Stimulated activated CD4-positive, alpha-beta T cell treated with anti-CD3 and anti-CD28 coated beads, Interleukin-15, amount 100 ng/mL, for 48 hours (primary cell): ENCODE data around the gene KIF12.

ENCODE experiments used
- DNase-seq, 2 donors: peaks; one replicate each; pipeline ENCODE4 v3.0.0-alpha.2; 2020; ENCODE audit warnings: low read depth in 2 of 2

KIF12 gene

DNA sequence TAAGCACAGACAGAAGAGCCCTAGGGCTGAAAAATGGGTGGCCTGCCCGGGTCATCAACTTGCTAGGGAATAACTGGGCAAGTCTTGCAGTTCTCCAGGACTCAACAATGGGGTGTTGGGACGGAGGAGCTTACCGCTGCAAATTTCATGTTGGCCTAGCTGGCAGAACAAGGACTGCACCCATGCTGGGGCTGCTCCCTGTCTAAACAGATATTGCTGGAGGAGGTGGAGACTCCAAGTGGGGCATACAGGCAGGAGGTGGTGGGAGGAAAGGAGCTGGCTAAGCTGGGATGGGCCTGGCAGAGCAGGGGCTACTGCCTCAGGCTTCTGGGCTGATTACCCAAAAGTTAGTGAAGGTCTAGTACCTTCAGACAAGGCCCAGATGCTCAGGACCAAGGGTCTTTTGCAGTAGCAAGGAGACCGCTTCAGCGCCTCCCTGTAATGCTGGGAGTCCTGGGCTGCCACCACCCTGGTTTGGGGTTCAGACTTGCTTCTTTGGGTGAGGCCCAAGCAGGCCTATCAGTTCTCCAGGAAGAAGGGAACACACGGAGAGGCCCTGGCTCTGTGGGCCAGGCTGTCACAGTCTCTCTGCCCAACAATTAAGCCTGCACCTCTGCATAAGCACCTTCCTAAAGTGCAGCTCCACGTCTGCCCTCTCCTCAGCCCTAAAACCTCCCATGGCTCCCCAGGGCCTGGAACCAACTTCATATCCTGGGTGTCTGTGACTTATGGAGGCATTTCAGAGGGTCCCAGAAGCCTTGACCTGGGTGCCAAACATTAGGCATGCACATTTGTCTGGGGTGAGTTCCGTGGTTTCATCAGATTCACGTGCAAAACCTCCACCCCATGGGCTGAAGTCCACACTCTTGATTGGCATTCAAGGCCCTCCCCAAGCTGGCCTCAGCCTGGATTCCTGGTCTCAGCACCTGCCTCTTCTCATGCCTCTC is 24.2 kb upstream of the KIF12 start:
- DNase-seq, result no peak

DNA sequence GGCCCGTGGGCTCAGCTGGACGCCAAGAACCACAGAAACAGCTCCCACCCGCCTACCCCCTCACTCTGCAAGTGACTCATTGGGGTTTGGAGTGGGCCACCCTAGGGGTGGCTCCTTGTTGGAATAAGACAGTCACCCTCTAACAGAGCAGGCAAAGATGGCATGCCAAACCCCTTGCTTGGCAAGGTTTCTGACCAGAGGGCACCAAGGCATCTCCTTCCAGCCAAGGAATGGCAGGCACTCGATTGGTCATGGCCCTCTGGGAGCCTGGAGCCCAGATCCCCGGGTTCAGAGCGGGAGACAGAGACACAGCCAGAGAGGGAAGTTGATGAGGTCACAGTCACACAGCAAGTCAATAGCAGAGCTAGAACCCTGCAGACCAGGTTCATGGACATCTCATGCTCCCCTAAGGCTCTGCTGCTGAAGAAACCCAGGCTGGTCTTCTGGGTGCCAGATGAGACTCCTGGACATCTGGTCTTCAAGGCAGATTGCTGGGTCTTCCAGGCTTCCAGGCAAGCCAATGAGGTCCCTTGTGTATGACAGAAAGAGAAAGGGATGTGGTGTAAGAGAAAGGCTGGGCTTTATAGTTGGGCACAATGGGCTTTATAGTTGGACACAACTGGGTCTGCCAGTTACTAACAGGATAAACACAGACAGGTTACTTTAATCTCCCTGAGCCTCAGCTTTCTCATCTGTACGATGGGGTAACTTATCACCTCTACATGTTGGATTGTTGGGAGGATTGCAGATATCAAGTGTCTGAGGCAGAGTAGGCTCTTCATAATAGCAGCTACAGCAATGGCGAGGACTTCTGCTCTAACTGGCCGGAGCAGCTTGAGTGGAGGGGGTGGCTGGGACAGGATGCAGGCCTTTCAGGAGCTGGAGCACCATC is 23.3 kb upstream of the KIF12 start:
- no peak for DNase-seq

DNA sequence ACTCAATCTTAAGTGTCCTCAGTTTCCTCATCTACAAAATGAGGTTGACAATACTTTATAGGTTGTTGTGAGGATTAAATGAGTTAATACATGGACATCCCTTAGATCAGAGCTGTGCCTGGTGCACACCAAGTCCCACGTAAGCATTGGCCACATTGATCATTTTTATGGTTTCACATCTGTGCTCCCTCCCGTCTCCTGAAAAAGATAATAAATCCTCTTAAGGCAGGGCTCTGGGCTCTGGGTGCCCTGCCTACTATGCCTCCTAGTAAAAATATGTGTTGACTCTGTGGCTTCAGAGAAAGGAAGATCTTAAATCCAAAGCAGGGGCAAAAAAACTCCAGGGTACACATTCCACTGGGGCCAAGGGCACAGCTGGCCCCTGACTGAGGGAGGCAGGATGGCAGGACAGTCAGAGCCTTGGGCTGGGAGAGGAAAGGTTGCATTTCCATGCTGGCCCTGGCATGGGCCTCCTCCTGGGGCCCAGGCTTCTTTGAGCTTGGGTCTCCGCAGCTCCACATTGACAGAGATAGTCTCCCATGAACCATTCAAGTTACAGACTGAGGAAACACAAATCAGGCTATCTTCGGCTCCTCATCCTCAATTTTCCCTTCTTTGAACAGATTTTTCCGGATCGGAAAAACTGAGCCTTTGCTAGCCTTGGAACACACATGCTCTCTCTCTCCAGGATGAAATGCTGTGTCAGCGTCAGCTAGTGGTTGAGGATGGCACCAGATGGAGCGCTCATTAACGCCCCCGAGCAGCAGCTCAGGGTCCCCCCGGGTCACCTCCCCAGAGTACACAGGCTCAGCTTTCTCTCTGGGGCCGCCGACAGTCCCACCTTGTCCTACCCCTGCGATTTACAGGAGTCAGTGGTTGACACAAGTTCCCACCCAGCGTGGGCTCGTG is 22.4 kb upstream of the KIF12 start:
- DNase-seq, result no peak

DNA sequence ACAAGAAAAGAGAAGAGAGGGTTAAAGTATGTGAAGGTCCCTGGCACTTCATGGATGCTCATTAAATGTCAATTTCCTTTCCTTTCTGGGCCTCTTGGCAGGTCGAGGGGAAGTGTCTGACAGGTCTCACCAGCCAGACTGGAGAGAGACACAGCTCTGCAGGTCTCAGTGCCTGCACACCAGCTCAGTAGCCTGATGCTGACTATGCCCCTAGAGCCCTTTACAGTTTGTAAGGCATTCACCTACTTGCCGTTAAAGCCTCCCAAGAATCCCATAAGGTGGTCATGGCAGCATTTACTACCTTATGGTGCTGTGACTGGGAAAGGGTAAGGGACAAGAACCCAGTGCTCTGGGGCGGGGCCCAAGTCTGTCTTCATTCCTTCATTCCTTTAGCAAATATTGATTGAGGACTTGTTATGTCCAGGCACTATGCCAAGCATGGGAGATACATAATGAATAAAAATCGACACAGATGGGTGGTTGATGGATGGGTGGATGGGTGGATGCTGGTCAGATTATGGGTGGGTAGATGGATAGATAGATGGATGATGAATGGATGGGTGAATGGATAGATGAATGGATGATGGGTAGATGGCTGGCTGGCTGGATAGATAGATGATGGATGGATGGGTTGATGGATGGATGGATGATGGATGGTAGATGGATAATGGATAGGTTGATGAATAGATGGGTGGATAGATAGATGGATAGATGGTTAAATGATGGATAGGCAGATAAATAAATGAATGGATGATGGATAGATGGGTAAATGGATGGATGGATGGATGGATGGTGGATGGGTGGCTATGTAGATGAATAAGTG is 21.3 kb upstream of the KIF12 start:
- no peak for DNase-seq

DNA sequence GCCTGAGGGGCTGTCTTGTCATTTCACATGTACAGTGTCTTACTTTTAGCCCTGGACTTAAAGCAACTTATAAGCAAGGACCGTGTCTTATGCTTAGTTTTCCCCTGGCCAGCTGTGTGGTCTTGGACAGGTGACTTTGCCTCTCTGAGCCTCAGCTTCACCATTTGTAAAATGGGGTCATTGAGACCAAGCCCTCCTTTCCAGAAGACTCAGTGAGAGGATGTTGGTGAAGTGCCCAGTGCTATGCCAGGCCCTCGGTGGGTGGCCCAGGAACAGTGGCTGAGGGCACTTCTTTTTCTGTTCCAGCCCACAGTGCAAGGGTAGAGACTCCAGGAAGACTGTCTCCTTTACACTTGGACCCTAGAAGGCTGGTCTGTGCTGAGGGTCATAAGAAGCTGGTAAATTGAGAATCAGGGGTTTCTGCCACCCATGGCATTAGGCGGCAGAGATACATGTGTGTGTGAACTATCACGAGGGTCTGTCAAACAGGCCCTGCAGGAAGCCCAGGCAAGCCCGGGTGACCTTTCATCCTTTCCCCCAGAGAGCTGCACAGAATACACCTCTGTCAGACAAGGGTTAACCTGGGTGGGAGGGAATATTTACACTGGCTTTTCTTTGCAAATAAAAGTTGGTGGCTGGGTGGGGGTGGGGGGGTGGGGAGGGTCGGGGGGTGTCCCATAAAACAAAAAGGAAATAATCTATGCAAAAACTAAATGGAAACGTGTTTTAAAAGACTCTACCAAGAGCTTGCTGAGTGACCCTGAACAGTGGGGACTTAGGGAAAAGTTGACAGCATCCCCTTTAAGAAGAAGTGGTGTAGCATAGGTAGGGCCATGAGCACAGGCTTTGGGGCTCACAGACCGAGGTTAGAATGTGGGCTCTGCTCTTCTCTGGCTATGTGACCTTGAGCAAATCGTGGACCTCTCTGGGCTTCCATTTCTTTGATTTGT is 20.4 kb upstream of the KIF12 start:
- no peak for DNase-seq

DNA sequence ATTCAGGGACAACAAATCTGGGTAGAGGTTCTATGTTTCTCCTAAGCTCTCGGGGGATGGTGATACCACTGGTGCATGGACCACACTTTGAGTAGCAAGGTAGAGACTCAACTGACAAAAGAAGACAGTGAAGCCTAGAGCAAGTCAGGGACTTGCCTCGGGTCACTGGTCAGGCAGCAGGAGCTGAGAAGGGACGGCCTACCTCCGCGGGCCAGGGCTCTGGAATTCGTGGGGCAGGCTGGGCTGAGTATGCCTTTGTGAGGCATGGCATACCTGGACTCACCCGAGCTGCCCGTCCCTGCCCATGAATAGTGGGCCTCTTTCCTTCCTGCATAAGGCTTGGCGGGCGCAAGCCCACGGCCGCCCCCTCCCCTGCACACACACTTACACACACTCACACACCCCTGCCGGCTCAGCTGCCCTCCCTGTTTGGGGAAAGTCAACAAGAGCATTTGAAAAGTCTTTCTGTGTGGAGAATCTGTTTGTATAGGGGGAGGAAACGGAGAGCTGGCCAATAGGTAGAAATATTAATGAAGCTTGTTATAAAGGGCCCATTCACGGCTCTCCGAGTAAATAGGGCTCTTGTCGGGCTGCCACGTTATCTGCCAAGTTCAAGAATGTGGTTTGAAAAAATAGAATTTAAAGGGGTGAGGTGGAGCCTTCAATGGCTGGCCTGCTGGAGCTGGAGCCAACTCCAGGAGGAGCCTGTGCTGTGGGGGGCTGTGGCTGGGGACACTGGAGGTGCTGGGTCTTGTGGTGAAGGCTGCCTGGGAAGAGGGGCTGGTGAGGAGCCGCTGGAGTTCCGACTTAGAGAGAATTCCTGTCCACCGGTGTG is 19.1 kb upstream of the KIF12 start:
- no peak for DNase-seq

DNA sequence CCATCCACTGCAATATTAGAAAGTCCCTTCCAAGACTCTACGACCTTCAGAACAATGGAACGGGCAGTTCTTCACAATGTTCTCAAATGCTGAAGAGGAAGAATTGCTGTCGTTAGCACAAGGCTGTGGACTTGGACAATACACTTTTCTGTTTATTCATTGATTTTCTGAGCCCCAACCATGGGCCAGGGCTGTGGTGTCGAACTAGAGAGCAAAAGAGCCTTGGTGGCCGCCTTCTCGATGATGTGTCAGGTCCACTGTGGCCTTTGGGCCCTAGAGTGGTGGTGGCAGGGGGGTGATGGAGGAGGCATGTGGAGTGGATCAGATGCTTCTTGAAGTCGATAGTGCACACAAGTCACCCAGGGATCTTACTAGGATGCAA is 18.5 kb upstream of the KIF12 start:
- no peak for DNase-seq

DNA sequence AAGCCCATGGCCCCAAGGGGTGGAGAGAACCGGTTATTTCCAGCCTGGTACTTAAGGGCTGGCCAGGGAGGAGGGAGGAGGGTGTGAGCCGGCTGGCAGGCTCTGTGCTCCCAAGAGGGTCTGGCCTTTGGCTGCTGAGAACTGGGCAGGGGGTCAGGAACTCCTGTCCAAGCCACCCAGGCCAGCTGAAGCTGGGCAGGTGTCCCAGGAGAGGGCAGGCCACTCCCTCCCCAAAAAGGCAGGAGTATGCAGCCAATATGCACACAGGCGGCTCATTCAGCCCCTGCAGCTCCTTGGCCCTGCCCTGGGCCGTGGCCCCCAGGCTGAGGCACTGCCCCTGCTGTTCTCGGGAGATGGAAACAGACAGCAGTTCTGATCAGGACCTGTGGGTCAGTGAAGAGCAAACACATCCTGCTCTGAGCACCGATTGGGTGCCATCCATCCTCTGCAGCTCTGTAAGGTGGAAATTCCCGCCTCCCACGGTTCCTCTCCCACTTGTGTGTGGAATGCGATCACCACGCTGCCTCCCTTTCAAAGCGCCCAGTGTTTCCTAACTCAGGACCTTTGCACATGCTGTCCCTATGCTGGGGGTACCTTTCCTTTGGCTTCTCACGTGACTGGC is 17.1 kb upstream of the KIF12 start:
- DNase-seq, result no peak

DNA sequence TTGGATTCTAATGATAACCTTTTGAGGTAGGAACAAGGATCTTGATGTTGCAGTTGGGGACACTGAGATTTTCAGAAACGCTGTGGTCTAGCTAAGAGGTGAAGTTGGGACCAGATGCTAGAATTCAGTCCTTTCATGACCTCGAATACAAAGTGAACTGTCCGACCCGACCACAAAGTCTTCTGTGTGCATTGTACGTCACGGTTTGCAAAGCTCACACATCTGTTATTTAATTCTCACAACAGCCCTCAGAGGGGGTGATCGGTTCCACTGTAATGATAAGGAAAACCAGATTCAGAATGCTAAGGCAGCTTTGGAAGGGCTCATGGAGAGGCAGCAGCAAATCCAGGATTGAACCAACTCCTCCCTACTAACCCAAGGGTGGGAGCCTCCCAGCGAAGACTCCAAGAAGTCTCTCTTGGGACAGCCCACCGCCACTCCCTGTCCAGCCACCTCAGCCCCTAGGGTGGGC is 16.6 kb upstream of the KIF12 start:
- no peak for DNase-seq

DNA sequence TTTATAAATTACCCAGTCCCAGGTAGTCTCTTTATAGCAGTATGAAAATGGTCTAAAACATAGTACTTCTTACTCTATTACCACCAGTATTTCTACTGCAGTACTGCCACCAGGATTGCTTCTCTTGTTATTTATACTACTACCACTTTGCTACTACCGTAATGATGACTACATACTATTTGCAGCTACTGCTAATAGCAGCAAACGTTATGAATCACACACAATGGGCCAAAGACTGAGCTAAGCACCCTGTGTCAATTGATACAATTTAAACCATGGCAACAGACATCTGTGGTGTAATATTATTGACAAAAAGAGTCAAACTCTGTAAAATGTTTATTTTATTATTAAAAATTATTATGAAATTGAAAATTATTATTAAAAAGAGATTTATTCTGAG is 15.3 kb upstream of the KIF12 start:
- DNase-seq, result no peak

DNA sequence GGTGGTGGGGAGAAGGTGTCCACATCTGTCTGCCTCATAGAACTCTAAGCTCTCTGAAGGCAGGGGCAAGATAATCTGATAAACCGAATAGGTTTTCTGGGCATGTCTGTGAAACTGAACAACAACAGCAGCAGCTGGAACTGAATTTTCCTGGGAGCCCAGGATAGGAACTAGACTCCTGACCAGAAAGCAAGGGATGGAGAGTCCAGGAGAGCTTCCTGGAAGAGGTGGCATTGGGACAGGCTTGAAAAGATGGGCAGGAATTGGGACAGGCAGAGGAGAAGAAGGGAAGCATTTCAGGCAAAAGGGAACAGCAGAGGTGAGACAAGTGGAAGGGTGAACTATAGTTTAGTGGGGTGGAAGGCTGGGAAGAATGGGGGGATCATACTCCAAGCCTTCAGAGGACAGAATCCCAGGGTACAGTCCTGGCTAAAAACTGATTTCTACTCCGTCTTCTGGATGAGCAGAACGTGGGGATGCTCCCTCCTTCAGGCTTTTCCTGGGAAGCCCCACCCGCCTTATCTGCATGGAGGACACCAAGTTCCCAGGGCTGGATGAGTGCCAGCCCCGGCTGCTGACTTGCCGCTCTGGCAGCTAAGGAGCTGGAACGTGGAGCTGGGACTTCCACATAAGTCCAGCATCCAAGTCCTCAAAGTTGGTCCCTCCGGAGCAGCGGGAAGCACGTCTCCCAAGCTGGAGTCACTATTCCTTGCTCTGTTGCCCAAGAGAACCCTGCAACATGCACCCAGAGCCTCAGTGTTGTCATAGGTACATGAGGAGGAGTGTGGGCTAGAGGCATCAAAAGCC is 13.9 kb upstream of the KIF12 start:
- DNase-seq, result no peak

DNA sequence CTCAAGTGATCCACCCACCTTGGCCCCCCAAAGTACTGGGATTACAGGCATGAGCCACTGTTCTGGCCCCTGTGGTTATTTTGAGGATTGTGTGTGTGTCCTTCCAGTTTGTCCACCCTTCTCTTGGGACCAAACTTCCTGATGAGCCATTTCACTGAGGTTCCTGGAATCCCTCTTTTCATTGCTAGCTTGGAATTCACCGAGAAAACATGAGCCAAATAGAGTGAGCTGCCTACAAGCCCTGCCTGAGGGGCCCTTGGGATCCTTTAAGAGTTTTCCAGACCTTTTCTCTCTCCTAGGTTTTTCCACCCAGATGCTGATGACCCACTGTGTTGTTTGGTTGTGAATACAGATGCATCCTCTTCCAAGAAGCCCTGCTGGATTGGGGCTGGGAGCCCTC is 13.2 kb upstream of the KIF12 start:
- DNase-seq, result no peak

DNA sequence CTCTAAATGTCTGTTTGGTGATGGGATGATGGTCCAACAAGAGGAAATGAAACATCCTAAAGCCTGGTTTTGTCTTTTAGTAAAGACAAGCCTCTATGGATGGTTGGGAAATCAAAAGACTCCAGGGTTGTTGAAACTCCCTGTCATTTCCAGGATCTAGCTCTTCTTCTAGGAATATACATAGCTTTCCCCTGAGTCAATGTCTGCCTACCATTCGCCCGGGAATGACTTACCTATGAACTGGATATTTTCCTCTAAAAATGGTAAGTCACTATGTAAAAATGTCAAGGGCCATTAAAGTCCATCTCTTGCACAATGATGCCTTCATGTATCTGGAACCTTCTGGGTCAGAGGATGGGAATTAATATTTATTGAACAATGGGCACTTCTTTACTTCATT is 11.1 kb upstream of the KIF12 start:
- no peak for DNase-seq

DNA sequence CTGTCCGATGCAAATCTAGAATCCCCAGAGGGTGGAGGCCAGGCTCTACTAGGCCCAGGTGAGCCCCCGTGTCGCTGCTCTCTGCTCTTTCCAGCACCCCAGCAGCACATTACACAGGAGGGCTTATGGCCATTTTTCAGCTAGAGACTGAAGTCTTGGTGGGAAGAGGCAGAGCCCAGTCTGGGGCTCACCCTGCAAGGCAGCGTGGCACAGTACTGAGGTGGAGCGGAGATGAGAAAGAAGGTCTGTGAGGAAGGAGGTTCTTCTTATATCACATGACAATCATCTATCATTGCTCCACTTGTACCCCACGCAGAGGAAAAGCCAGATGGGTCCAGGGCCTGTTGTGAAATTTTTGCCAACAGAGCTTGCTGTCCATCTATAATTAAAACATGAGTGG is 10.0 kb upstream of the KIF12 start:
- no peak for DNase-seq

DNA sequence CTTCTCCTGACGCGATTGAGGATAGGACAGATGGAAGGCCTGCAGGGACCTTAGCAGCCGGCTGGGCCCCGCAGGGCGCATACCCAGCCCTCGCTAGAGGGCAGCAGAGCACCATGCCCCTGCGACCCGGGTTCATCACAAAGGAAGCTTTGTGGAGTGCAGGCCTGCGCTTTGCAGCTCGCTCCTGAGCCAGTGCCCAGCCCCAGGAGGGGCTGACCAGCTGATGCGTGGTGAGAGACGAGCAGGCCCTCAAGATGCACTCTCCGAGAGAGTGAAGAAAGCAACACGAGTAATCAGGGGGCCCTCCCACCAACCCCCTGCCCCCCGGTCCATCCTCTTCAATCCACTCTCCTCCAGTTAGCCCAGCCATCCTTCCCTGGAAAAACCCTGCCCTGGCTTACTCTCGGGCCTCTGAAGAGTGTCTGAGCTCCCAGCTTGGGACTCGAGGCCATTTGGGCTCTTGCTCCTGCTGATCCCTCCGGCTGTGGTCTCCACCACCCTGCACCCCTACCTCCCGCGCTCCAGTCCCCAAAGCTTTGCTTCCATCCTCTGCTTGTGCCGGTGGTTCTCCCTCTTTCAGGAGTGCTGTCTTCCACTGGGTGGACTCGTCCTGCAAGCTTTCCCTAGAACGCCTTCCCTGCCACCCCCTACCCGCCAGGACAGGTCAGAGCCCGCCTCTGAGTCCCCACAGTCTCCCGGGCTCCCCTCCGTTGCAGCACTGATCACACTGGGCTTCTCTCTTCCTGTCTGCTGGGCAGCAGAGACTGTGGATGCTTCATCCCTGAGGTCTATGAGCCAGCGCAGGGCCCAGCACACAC is 9.1 kb upstream of the KIF12 start:
- DNase-seq, result peak; percentile 33 to 47

DNA sequence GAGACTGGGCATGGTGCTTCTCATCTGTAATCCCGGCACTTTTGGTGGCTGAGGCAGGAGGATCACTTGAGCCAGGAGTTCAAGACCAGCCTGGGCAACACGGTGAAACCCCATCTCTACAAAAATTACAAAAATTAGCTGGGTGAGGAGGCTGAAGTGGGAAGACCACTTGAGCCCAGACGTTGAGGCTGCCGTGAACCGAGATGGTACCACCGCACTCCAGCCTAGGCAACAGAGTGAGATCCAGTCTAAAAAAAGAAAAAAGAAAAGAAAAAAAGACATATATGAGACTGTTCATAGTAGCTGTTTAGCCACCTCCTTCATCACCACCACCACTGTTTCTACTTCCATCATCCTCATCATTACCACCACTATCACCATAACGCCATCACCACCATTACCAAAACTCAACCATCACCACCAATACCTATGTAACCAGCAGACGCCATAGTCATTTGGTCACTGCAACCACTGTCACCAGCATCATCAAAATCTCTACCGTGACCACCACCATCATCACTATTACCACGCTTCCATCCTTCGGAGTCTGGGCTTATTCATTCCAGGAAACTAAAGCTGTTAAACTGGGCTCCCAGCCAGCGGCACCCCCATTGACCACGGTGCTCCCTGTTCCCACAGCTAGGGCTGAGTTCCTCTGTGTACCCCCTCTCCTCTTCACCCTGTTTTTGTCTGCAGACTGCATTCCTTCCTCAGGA is 8.4 kb upstream of the KIF12 start:
- DNase-seq, result no peak
